Measurements from ENCODE around the gene STEAP3. TPM values are rescaled to one million over a fixed set of nuclear protein-coding genes. Genes with fewer than 3 reads are reported as not detected.

STEAP3 gene
- total and polyA plus RNA-seq, 4 experiments from 2014 or later: 0.32 TPM; not detected in 3

DNA sequence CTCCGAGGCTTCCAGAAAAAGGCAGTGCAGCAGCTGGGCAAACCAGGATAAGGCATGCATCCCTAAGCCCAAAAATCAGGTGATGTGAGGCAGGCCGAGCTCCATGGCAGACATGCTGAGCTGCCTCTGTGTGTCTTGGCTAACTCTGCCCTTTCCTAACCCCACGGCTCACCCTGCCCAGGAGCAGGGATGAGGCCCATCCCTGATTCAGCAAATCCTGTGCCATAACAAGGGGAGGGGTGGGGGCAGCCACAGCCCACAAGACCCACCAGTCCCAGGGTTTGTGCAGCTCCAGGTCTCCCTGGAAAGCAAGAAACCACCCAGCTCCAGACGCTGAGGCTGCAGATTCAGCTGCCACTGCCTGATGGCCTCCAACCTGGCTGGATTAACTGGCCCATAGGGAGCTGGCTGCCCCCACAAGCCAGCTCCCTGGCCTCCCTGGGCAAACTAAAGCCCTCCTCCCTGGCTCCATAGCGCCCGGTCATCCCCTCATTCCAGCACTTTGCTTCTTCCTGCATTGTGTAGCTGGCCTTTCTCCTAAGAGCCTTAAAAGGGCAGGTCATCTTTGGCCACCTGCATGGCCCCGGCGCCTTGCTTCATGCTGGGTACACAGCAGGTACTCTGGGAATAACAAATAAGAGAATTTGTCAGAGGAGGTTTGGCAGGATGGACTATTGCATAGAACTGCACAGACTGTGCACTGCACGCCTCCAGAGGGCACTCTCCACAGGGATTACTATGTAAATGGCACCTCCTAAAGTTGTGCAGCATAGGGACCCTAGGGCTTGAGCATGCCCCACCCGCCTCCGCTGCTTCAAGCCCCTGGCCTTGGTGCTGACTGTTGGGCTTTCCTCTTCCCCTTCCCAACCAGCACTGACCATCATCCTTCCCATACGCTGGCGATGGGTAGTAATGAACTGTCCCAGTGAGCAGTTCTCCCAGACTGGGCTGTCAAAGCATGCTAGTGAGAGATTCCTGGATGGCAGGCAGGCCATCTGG lies 10.7 kb downstream of the STEAP3 start:
- Mint-ChIP-seq H3K27ac (no peak overlapping the region), H3K4me1 (no peaks in the 10 kb centered on the region), H3K4me3 (no peak overlapping the region), H3K36me3 (no peaks in the 10 kb centered on the region), H3K9me3 (no peaks in the 10 kb centered on the region), H3K27me3 (no peaks in the 10 kb centered on the region)
- no peaks in the 10 kb centered on the region for H3K36me3 ChIP-seq (ENCODE audit: insufficient read depth, low read length)
- CTCF ChIA-PET (ENCODE audit: partially characterized antibody): interaction anchor here (1.2 kb wide), 1 partner anchor 24 kb away, joined by 3 read pairs; no protein-coding TSS in a partner anchor
- DNase-seq: no peak
- intact Hi-C loops (cut with micrococcal nuclease): no loop called here
- POLR2A ChIA-PET (ENCODE audit: partially characterized antibody): no interaction called here
- H3K4me1 ChIP-seq (ENCODE audit: insufficient read depth, low read length): no peaks in the 10 kb centered on the region
- H3K27ac ChIP-seq (ENCODE audit: low read depth, low read length): no peak overlapping the region
- no peaks in the 10 kb centered on the region for H3K27me3 ChIP-seq (ENCODE audit: insufficient read depth, low read length)
- H3K4me3 ChIP-seq (ENCODE audit: low read length in 2 of 2): no peak overlapping the region
- H3K9me3 ChIP-seq (ENCODE audit: control insufficient read depth in 1 of 2, low read length in 2 of 2): no peaks in the 10 kb centered on the region

DNA sequence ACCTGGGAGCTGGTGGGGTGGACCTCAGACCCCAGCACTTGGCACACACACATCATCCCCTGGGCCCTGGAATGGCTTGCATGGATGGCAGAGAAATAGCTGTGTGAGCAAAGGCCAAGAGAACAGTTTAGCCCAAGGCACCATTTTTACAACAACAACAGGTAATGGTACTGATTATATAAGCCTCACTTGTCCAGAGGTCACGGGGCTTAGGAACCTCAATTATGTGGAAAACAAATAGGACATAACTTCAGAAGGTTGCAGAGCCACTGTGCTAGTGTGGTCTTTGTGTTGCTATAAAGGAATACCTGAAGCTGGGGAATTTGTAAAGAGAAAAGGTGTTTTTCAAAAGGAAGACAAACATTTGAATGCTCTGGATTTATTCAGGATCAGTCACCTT lies 13.2 kb downstream of the STEAP3 start:
- Mint-ChIP-seq H3K4me3 (no peak overlapping the region), H3K4me1 (no peaks in the 10 kb centered on the region), H3K36me3 (no peaks in the 10 kb centered on the region), H3K27me3 (peaks cover 0 to 1% of the 10 kb centered on the region in 2 donors), H3K27ac (no peak overlapping the region), H3K9me3 (no peaks in the 10 kb centered on the region)
- DNase-seq: no peak
- H3K36me3 ChIP-seq (ENCODE audit: insufficient read depth, low read length): no peaks in the 10 kb centered on the region
- no peaks in the 10 kb centered on the region for H3K9me3 ChIP-seq (ENCODE audit: control insufficient read depth in 1 of 2, low read length in 2 of 2)
- H3K27ac ChIP-seq (ENCODE audit: low read depth, low read length): no peak overlapping the region
- H3K4me1 ChIP-seq (ENCODE audit: insufficient read depth, low read length): no peaks in the 10 kb centered on the region
- H3K4me3 ChIP-seq (ENCODE audit: low read length in 2 of 2): no peak overlapping the region
- POLR2A ChIA-PET (ENCODE audit: partially characterized antibody): no interaction called here
- CTCF ChIA-PET (ENCODE audit: partially characterized antibody): no interaction called here
- intact Hi-C loops (cut with micrococcal nuclease): no loop called here
- H3K27me3 ChIP-seq (ENCODE audit: insufficient read depth, low read length): no peaks in the 10 kb centered on the region

DNA sequence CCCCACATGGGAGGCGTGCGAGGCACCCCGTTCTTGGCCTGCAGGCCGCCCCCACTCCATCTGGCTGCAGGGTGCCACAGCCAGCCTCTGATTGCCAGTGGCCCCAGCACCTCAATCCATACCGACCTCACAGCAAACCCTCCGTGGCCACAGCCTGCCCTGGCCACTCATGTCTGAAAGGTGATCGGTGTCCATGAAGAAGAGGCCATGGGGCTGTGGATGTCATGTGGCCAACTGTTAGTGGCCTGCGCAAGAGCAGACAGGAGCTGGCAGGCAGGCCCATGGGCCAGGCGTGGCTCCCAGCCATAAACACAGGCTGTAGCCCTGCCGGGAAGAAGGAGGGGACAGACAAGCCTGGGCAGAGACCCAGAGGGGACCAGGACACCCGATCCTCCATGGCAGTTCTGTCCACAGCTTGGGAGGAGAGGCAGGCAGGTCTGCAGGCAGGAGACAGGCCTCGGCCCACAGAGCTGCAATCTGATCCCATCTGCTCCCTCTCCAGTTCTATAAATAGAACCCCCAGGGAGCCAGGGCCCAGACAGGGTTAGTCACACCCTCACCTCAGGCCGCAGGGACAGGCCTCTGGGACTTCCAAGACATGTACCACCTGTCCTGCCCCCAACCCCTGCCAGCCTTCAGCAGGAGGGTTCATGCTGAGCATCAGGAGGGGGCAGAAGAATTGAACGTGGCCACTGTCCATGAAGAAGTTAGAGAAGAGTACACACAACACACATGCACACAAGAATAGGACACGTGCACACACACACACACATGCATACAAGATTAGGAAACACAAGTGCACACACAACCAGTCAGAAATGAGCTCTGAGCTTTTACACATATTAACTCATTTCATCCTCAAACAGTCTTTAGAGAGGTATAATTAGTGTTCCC lies 16.9 kb downstream of the STEAP3 start:
- Mint-ChIP-seq H3K27me3 (peaks cover 1% of the 10 kb centered on the region in 2 donors), H3K4me3 (no peak overlapping the region), H3K36me3 (no peaks in the 10 kb centered on the region), H3K4me1 (no peaks in the 10 kb centered on the region), H3K9me3 (no peaks in the 10 kb centered on the region), H3K27ac (no peak overlapping the region)
- POLR2A ChIA-PET (ENCODE audit: partially characterized antibody): no interaction called here
- H3K36me3 ChIP-seq (ENCODE audit: insufficient read depth, low read length): no peaks in the 10 kb centered on the region
- intact Hi-C loops (cut with micrococcal nuclease): no loop called here
- H3K27me3 ChIP-seq (ENCODE audit: insufficient read depth, low read length): no peaks in the 10 kb centered on the region
- no peak for DNase-seq
- CTCF ChIA-PET (ENCODE audit: partially characterized antibody): no interaction called here
- no peak overlapping the region for H3K27ac ChIP-seq (ENCODE audit: low read depth, low read length)
- H3K4me3 ChIP-seq (ENCODE audit: low read length in 2 of 2): no peak overlapping the region
- no peaks in the 10 kb centered on the region for H3K9me3 ChIP-seq (ENCODE audit: control insufficient read depth in 1 of 2, low read length in 2 of 2)
- H3K4me1 ChIP-seq (ENCODE audit: insufficient read depth, low read length): no peaks in the 10 kb centered on the region

DNA sequence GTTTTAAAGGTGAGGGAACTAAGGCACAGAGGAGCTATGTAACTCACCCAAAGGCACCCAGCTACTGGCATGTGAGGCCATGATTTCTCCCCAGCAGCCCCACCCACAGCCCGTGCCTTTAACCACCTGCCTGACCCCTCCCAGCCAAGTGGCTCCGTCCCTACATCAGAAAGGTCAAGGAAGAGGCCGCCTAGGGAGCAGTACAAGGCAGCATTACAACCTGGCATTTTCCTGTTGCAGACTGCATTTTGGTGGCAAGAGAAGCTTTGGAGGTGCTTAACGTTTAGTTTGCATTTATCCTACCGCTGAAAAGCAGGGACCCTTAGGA lies 17.5 kb downstream of the STEAP3 start:
- no peaks in the 10 kb centered on the region for H3K27me3 ChIP-seq (ENCODE audit: insufficient read depth, low read length)
- ChIA-PET CTCF (ENCODE audit: partially characterized antibody) (no interaction called here), POLR2A (ENCODE audit: partially characterized antibody) (no interaction called here)
- no peaks in the 10 kb centered on the region for H3K4me1 ChIP-seq (ENCODE audit: insufficient read depth, low read length)
- Mint-ChIP-seq H3K4me3 (no peak overlapping the region), H3K36me3 (no peaks in the 10 kb centered on the region), H3K9me3 (no peaks in the 10 kb centered on the region), H3K27me3 (peaks cover 1% of the 10 kb centered on the region in 2 donors), H3K4me1 (no peaks in the 10 kb centered on the region), H3K27ac (peak overlapping the region in 1 of 7 donors; percentile 38)
- H3K9me3 ChIP-seq (ENCODE audit: control insufficient read depth in 1 of 2, low read length in 2 of 2): no peaks in the 10 kb centered on the region
- no peak overlapping the region for H3K4me3 ChIP-seq (ENCODE audit: low read length in 2 of 2)
- H3K27ac ChIP-seq (ENCODE audit: low read depth, low read length): no peak overlapping the region
- no peak for DNase-seq
- intact Hi-C loops (cut with micrococcal nuclease): no loop called here
- no peaks in the 10 kb centered on the region for H3K36me3 ChIP-seq (ENCODE audit: insufficient read depth, low read length)

DNA sequence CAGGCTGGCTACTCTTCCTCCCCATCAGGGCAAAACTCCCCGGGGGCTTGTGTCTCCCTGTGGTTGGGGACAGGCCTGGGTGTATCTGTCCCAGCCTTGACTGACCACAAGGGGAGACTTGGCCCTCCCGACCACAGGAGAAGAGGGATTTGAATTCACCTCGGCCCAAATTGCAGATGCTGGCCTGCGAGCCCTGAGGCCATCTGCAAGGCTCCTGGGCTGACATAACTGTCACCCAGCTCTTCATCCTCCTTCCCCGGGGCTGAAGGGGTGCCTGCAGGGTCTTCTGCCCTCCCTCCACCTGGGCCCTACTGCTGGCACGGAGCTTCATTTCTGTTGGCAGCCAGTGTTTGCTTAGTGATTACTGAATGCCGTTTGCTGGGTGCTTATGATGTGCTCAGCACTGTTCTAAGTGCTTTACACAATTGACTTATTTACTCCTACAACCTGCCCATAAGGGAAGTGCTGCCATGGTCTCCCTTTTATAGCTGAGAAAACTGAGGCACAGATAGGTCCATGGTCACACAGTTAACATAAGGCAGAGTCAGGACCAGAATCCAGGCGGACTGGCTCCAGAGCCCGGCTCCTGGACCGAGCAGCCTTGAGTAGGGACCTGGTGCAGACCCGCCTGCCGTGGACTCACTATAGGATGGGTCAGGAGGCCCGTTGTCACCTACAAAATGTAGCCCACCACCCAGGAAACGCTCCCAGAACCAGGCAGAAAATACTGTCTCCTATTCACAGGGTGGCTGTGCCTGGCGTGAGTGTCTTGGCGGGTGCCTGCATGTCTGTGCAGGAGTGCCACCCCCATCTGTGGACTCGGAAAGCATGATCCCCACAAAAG lies 18.9 kb downstream of the STEAP3 start:
- H3K27me3 Mint-ChIP-seq: peaks cover 1% of the 10 kb centered on the region in 2 donors
- ChIA-PET CTCF (ENCODE audit: partially characterized antibody) (no interaction called here), POLR2A (ENCODE audit: partially characterized antibody) (no interaction called here)
- intact Hi-C loops (cut with micrococcal nuclease): no loop called here
- H3K9me3 ChIP-seq (ENCODE audit: control insufficient read depth in 1 of 2, low read length in 2 of 2): no peaks in the 10 kb centered on the region
- H3K36me3 ChIP-seq (ENCODE audit: insufficient read depth, low read length): no peaks in the 10 kb centered on the region
- H3K4me1 ChIP-seq (ENCODE audit: insufficient read depth, low read length): no peaks in the 10 kb centered on the region
- no peak overlapping the region for H3K4me3 Mint-ChIP-seq
- DNase-seq: no peak
- no peak overlapping the region for H3K4me3 ChIP-seq (ENCODE audit: low read length in 2 of 2)
- H3K36me3 Mint-ChIP-seq: no peaks in the 10 kb centered on the region
- H3K27ac ChIP-seq (ENCODE audit: low read depth, low read length): no peak overlapping the region
- no peaks in the 10 kb centered on the region for H3K27me3 ChIP-seq (ENCODE audit: insufficient read depth, low read length)
- H3K9me3 Mint-ChIP-seq: no peaks in the 10 kb centered on the region
- no peaks in the 10 kb centered on the region for H3K4me1 Mint-ChIP-seq
- no peak overlapping the region for H3K27ac Mint-ChIP-seq

DNA sequence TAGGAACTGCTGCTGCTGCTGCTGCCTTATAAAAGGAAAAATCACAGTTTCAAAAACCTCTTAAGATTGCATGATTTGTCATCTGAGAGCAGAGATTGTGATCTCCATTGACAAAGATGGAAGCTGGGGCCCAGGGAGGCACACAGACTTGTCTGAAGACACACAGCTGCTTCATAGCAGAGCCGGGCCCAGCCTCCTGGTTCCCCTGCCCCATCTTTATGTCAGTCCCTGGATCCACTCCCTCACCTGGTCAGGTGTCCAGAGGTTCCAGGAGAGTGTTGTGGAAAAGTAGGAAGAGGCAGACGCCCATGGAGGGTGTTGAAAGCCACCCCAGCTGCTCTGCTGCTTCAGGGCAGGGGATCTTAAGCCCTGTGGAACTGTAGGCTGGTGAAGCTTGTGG lies 20.0 kb downstream of the STEAP3 start:
- no peaks in the 10 kb centered on the region for H3K4me1 ChIP-seq (ENCODE audit: insufficient read depth, low read length)
- H3K36me3 Mint-ChIP-seq: no peaks in the 10 kb centered on the region
- no peak overlapping the region for H3K27ac ChIP-seq (ENCODE audit: low read depth, low read length)
- no peak for DNase-seq
- CTCF ChIA-PET (ENCODE audit: partially characterized antibody): no interaction called here
- peaks cover 1% of the 10 kb centered on the region in 2 donors for H3K27me3 Mint-ChIP-seq
- H3K27me3 ChIP-seq (ENCODE audit: insufficient read depth, low read length): no peaks in the 10 kb centered on the region
- no peaks in the 10 kb centered on the region for H3K36me3 ChIP-seq (ENCODE audit: insufficient read depth, low read length)
- no peaks in the 10 kb centered on the region for H3K4me1 Mint-ChIP-seq
- no peaks in the 10 kb centered on the region for H3K9me3 Mint-ChIP-seq
- no peaks in the 10 kb centered on the region for H3K9me3 ChIP-seq (ENCODE audit: control insufficient read depth in 1 of 2, low read length in 2 of 2)
- H3K4me3 ChIP-seq (ENCODE audit: low read length in 2 of 2): no peak overlapping the region
- no peak overlapping the region for H3K27ac Mint-ChIP-seq
- H3K4me3 Mint-ChIP-seq: no peak overlapping the region
- POLR2A ChIA-PET (ENCODE audit: partially characterized antibody): no interaction called here
- intact Hi-C loops (cut with micrococcal nuclease): no loop called here
